GM12801 (cell line): Measurements from ENCODE around the gene RYR3.

Experiments used
- CTCF ChIP-seq: IDR thresholded peaks from one replicate; pipeline ENCODE4 v1.5.1; 2011; ENCODE audit warnings: control low read depth; ENCODE audit not compliant: insufficient read length; ENCODE audit errors: extremely low read depth

RYR3 gene

GRCh38 chr15:33729653-33730052 is 418.9 kb downstream of the RYR3 start:
- no peak for TF ChIP-seq CTCF

- TF ChIP-seq CTCF = no peak
Observed at GRCh38 chr15:33730815-33731214, 420.0 kb downstream of the RYR3 start.

- no peak for TF ChIP-seq CTCF
Observed at GRCh38 chr15:33735143-33735542, 424.4 kb downstream of the RYR3 start.

GRCh38 chr15:33735637-33736247 is 425.0 kb downstream of the RYR3 start:
- TF ChIP-seq CTCF = no peak

- no peak for TF ChIP-seq CTCF
Observed at GRCh38 chr15:33737687-33738601, 427.2 kb downstream of the RYR3 start.

- no peak for TF ChIP-seq CTCF
Observed at GRCh38 chr15:33738941-33739664, 428.3 kb downstream of the RYR3 start.

GRCh38 chr15:33742306-33742705 is 431.5 kb downstream of the RYR3 start:
- no peak for TF ChIP-seq CTCF
